A549 (cell line): ENCODE measurements around the gene GRK2. TPM values are rescaled to one million over a fixed set of nuclear protein-coding genes. Genes with fewer than 3 reads are reported as not detected.

Source experiments
- ATAC-seq, 2 experiments: fragments of 200-7000 bp in 1 of 2; fragments of >200 bp in 1 of 2; cut with Nextera tagmentation in 1 of 2; cut with Tn5 transposase in 1 of 2; 3 replicates each; pipeline versions ENCODE4 v1.8.0 to v1.9.1; 2018 to 2020; ENCODE audit warnings: mild to moderate bottlenecking in 1 of 2, moderate library complexity in 1 of 2
- CTCF ChIA-PET: fragments of 300-600 bp; sonication (Branson Sonifier 250); formaldehyde crosslinking; extraction: SDS; loops from one replicate; lab custom pipeline; 2021; ENCODE audit warnings: antibody characterized with exemption, inconsistent platforms; lab: Yijun Ruan, JAX
- POLR2A ChIA-PET: fragments of 350-600 bp; formaldehyde crosslinking; extraction: SDS; loops from one replicate; lab custom pipeline; 2021; ENCODE audit warnings: antibody characterized with exemption, inconsistent platforms; lab: Yijun Ruan, JAX
- DNase-seq, 2 experiments: peaks; one replicate each; pipeline versions ENCODE4 v3.0.0 to v3.0.0-alpha.2; 2011 to 2016; ENCODE audit warnings: low read depth in 1 of 2, low spot score in 1 of 2
- FAIRE-seq: peaks from 2 replicates; lab custom pipeline; 2011; peaks lifted over from hg19 to GRCh38; lab: Jason Lieb, UNC
- H3K27ac ChIP-seq, 2 experiments: fragments of >200 bp; sonication (Bioruptor Twin); formaldehyde crosslinking; 3 replicates each; pipeline ENCODE4 v1.5.1; 2016 to 2017
- H3K4me1 ChIP-seq: fragments of >200 bp; sonication (Bioruptor Twin); formaldehyde crosslinking; 3 replicates; pipeline ENCODE4 v1.6.1; 2016
- H3K4me2 ChIP-seq: fragments of >200 bp; sonication (Bioruptor Twin); formaldehyde crosslinking; 3 replicates; pipeline ENCODE4 v1.6.1; 2016
- H3K4me3 ChIP-seq: fragments of >200 bp; sonication (Bioruptor Twin); formaldehyde crosslinking; 3 replicates; pipeline ENCODE4 v1.5.1; 2016
- H3K9me3 ChIP-seq: fragments of >200 bp; sonication (Bioruptor Twin); formaldehyde crosslinking; 3 replicates; pipeline ENCODE4 v1.6.1; 2016
- FOSL2 ChIP-seq, 2 experiments: fragments of 450-650 bp in 1 of 2; fragments of >200 bp in 1 of 2; sonication (Bioruptor Twin) in 1 of 2; formaldehyde crosslinking; IDR thresholded peaks; 2 replicates each; pipeline versions ENCODE4 v1.5.0 to v1.6.1; 2016 to 2020; ENCODE audit warnings: mild to moderate bottlenecking in 1 of 2, moderate library complexity in 1 of 2
- HEYL ChIP-seq: fragments of 250-450 bp; sonication (Bioruptor Pico); IDR thresholded peaks from 2 replicates; pipeline ENCODE4 v1.8.0; 2021; ENCODE audit warnings: mild to moderate bottlenecking, moderate library complexity
- HOXB5 ChIP-seq: fragments of 250-450 bp; sonication (Bioruptor Pico); IDR thresholded peaks from 2 replicates; pipeline ENCODE4 v1.5.0; 2020; ENCODE audit warnings: mild to moderate bottlenecking, moderate library complexity
- MAFK ChIP-seq: fragments of 450-650 bp; IDR thresholded peaks from 2 replicates; pipeline ENCODE4 v1.6.1; 2014; ENCODE audit not compliant: partially characterized antibody
- MYC ChIP-seq: IDR thresholded peaks from 2 replicates; pipeline ENCODE4 v1.6.1; 2012; ENCODE audit warnings: mild to moderate bottlenecking, inconsistent platforms, low read length, improper control_type of control experiment, borderline replicate concordance
- NFE2L2 ChIP-seq: fragments of 150-350 bp; conservative IDR thresholded peaks from 2 replicates; pipeline ENCODE4 v1.6.1; 2014; ENCODE audit warnings: low read length
- NPAS2 ChIP-seq: fragments of 250-450 bp; sonication (Bioruptor Pico); IDR thresholded peaks from 2 replicates; pipeline ENCODE4 v1.8.0; 2022; ENCODE audit warnings: mild to moderate bottlenecking, moderate library complexity, borderline replicate concordance
- POLR2A ChIP-seq: IDR thresholded peaks from 2 replicates; pipeline ENCODE4 v1.6.1; 2012; ENCODE audit warnings: mild to moderate bottlenecking, low read length
- RAD21 ChIP-seq, 2 experiments: fragments of >200 bp in 1 of 2; sonication (Bioruptor Twin) in 1 of 2; formaldehyde crosslinking in 1 of 2; IDR thresholded peaks in 1 of 2; conservative IDR thresholded peaks in 1 of 2; 2 replicates in 1 of 2; 3 replicates in 1 of 2; pipeline ENCODE4 v1.6.1; 2012 to 2018; ENCODE audit warnings: inconsistent platforms in 1 of 2
- RCOR1 ChIP-seq: fragments of 150-350 bp; IDR thresholded peaks from 2 replicates; pipeline ENCODE4 v1.6.1; 2014; ENCODE audit warnings: antibody characterized with exemption, low read length, low read depth
- SMC3 ChIP-seq: fragments of >200 bp; sonication (Bioruptor Twin); formaldehyde crosslinking; IDR thresholded peaks from 3 replicates; pipeline ENCODE4 v1.6.1; 2018; ENCODE audit warnings: inconsistent platforms
- ZNF302 ChIP-seq: fragments of 250-450 bp; sonication (Bioruptor Pico); IDR thresholded peaks from 2 replicates; pipeline ENCODE4 v1.9.0; 2021; ENCODE audit warnings: inconsistent platforms, mild to moderate bottlenecking, moderate library complexity
- WGBS: methylation state at CpG from one replicate; pipeline ENCODE4 v1.1.6; 2017; ENCODE audit errors: missing lambda C conversion rate; 5-methylcytosine and 5-hydroxymethylcytosine counted together
- polyA plus RNA-seq, 4 experiments: library from polyadenylated mRNA; depleted of rRNA in 3 of 4; stranded (reverse); fragments of >200 nt; fragmentation: RNase III in 1 of 4; extraction: RNeasy Plus Mini Kit Qiagen cat#74134 plus additional on column Dnase treatment in 1 of 4; gene quantifications; 2 replicates in 3 of 4; 3 replicates in 1 of 4; pipeline ENCODE4 v1.2.3, GENCODE V29; 2011 to 2017
- TF ChIP-seq, protein P1 (sequence below): fragments of >200 bp; sonication (Bioruptor Twin); formaldehyde crosslinking; IDR thresholded peaks from 3 replicates; pipeline ENCODE4 v1.5.1; 2016
- TF ChIP-seq, protein P2 (sequence below): IDR thresholded peaks from 2 replicates; pipeline ENCODE4 v1.6.1; 2012; ENCODE audit warnings: low read depth, borderline replicate concordance
- TF ChIP-seq, protein P3 (sequence below): IDR thresholded peaks from 2 replicates; pipeline ENCODE4 v1.6.1; 2012

Gene GRK2
- polyA plus RNA-seq, 2 of the 4 experiments (the other 2 are of a cell fraction): 20.5 to 29.7 TPM

DNA sequence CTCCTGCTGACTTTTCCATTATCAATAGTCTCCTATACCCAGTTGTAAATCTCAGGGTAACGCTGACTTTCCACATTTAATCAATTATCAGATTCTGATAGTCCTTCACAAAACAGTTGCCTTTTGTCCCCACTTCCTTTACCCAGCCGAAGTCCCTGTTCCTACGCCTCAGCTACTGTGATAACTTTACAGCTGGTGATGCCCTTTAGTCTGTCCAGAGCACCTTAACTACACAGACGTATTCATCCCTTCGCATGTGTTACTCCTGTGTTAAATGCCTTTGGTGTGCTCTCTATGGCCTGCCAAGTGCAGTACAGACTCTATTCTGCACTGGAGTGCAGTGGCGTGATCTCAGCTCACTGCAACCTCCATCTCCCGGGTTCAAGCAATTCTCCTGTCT is 57.3 kb downstream of the GRK2 start:
- ChIA-PET CTCF (interaction anchor here (0.9 to 12.3 kb wide), 8 partner anchors 13 to 290 kb away, joined by 3 to 178 read pairs (median 8); no protein-coding TSS in a partner anchor), POLR2A (no interaction called here)
- FAIRE-seq (no peak), DNase-seq (no peak), ATAC-seq (no peak)
- 95% methylated on average over 7 of the region's 7 CpGs for WGBS
- TF ChIP-seq SMC3: no peak
- TF ChIP-seq, protein P1, sequence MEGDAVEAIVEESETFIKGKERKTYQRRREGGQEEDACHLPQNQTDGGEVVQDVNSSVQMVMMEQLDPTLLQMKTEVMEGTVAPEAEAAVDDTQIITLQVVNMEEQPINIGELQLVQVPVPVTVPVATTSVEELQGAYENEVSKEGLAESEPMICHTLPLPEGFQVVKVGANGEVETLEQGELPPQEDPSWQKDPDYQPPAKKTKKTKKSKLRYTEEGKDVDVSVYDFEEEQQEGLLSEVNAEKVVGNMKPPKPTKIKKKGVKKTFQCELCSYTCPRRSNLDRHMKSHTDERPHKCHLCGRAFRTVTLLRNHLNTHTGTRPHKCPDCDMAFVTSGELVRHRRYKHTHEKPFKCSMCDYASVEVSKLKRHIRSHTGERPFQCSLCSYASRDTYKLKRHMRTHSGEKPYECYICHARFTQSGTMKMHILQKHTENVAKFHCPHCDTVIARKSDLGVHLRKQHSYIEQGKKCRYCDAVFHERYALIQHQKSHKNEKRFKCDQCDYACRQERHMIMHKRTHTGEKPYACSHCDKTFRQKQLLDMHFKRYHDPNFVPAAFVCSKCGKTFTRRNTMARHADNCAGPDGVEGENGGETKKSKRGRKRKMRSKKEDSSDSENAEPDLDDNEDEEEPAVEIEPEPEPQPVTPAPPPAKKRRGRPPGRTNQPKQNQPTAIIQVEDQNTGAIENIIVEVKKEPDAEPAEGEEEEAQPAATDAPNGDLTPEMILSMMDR: no peak
- TF ChIP-seq RCOR1: no peak
- no peak for TF ChIP-seq HOXB5
- TF ChIP-seq RAD21 (conservative IDR thresholded peaks at IDR 0.05 in 1 of 2, IDR thresholded peaks at IDR 0.05 in 1 of 2): no peak
- no peak for TF ChIP-seq NFE2L2
- TF ChIP-seq MYC: no peak
- TF ChIP-seq HEYL (CRISPR knock-in tag): no peak
- TF ChIP-seq MAFK: no peak
- TF ChIP-seq POLR2A: no peak
- TF ChIP-seq, protein P2, sequence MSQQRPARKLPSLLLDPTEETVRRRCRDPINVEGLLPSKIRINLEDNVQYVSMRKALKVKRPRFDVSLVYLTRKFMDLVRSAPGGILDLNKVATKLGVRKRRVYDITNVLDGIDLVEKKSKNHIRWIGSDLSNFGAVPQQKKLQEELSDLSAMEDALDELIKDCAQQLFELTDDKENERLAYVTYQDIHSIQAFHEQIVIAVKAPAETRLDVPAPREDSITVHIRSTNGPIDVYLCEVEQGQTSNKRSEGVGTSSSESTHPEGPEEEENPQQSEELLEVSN: no peak
- Histone ChIP-seq H3K9me3 (no peaks in the 10 kb centered on the region), H3K4me3 (no peak overlapping the region), H3K27ac (no peak overlapping the region), H3K4me2 (no peak overlapping the region), H3K4me1 (peaks cover 5% of the 10 kb centered on the region)

DNA sequence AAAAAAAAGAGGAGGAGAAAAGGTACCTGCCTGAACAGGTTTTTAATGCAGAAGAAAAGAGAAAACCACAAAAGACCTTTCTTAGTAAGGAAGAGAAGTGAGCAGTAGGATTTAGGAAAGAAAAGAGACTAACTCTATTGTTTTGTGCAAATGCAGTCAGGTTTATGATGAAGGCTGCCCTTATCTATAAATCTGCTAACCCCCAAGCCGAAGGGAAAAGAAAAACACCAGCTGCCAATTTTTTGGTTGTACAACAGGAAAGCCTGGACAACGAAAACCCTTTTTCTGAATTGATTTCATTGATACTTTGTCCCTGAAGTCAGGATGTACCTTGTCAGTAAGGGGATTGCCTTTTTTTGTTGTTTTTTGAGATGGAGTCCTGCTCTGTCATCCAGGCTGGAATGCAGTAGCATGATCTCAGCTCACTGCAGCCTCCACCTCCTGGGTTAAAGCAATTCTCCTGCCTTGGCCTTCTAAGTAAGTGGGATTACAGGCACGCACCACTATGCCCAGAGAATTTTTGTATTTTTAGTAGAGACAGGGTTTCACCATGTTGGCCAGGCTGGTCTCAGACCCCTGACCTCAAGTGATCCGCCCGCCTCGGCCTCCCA is 65.9 kb downstream of the GRK2 start:
- POLR2A ChIA-PET: interaction anchor here (0.8 kb wide), 1 partner anchor 15 kb away, joined by 4 read pairs; no protein-coding TSS in a partner anchor
- no peak overlapping the region for H3K4me3 ChIP-seq
- no peak overlapping the region for H3K27ac ChIP-seq
- FAIRE-seq: no peak
- H3K4me2 ChIP-seq: no peak overlapping the region
- TF ChIP-seq ZNF302 (CRISPR knock-in tag) (no peak), SMC3 (no peak), FOSL2 (IDR thresholded peaks at IDR 0.05) (no peak), FOSL2 (CRISPR knock-in tag; IDR thresholded peaks at IDR 0.05) (no peak), NPAS2 (CRISPR knock-in tag) (no peak)
- TF ChIP-seq, protein P3, sequence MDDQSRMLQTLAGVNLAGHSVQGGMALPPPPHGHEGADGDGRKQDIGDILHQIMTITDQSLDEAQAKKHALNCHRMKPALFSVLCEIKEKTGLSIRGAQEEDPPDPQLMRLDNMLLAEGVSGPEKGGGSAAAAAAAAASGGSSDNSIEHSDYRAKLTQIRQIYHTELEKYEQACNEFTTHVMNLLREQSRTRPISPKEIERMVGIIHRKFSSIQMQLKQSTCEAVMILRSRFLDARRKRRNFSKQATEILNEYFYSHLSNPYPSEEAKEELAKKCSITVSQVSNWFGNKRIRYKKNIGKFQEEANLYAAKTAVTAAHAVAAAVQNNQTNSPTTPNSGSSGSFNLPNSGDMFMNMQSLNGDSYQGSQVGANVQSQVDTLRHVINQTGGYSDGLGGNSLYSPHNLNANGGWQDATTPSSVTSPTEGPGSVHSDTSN: no peak
- TF ChIP-seq, protein P1: no peak
- TF ChIP-seq, all 56 proteins: peak for 0
- ATAC-seq: no peak
- H3K4me1 ChIP-seq: no peaks in the 10 kb centered on the region
- H3K9me3 ChIP-seq: no peaks in the 10 kb centered on the region
- DNase-seq: no peak
- CTCF ChIA-PET: interaction anchor here (0.6 to 11.5 kb wide), 9 partner anchors 11 to 357 kb away, joined by 3 to 71 read pairs (median 3); no protein-coding TSS in a partner anchor
- WGBS: 93% methylated on average over 6 of the region's 6 CpGs

Other genes with a start within 250 kb of the GRK2 start
- 1.4 and 2.4 TPM in 2 replicates for gene SYT12, start 243.3 kb upstream of the GRK2 start, polyA plus RNA-seq (2011; rRNA removed)
- gene SYT12, start 243.3 kb upstream of the GRK2 start, polyA plus RNA-seq (2017; fragmentation: RNase III; extraction: RNeasy Plus Mini Kit Qiagen cat#74134 plus additional on column Dnase treatment): 6.6 to 10.6 TPM (median 9.6 TPM) in 3 replicates
- 12.8 and 13.6 TPM in 2 replicates for gene RHOD, start 209.6 kb upstream of the GRK2 start, polyA plus RNA-seq (2011; rRNA removed)
- gene RHOD, start 209.6 kb upstream of the GRK2 start, polyA plus RNA-seq (2017; fragmentation: RNase III; extraction: RNeasy Plus Mini Kit Qiagen cat#74134 plus additional on column Dnase treatment): 24.8 to 33.2 TPM (median 32.7 TPM) in 3 replicates
- gene KDM2A, start 147.2 kb upstream of the GRK2 start, polyA plus RNA-seq (2011; rRNA removed): 42.8 and 48.0 TPM in 2 replicates
- gene KDM2A, start 147.2 kb upstream of the GRK2 start, polyA plus RNA-seq (2017; fragmentation: RNase III; extraction: RNeasy Plus Mini Kit Qiagen cat#74134 plus additional on column Dnase treatment): 34.5 TPM in 3 replicates
- 15.4 and 17.0 TPM in 2 replicates for gene ANKRD13D, start 22.8 kb downstream of the GRK2 start, polyA plus RNA-seq (2011; rRNA removed)
- 22.5 to 24.5 TPM (median 24.2 TPM) in 3 replicates for gene ANKRD13D, start 22.8 kb downstream of the GRK2 start, polyA plus RNA-seq (2017; fragmentation: RNase III; extraction: RNeasy Plus Mini Kit Qiagen cat#74134 plus additional on column Dnase treatment)
- 13.7 and 13.9 TPM in 2 replicates for gene SSH3, start 37.1 kb downstream of the GRK2 start, polyA plus RNA-seq (2011; rRNA removed)
- 18.6 to 24.1 TPM (median 23.8 TPM) in 3 replicates for gene SSH3, start 37.1 kb downstream of the GRK2 start, polyA plus RNA-seq (2017; fragmentation: RNase III; extraction: RNeasy Plus Mini Kit Qiagen cat#74134 plus additional on column Dnase treatment)
- gene POLD4, start 87.1 kb downstream of the GRK2 start, polyA plus RNA-seq (2011; rRNA removed): 140 and 157 TPM in 2 replicates
- gene POLD4, start 87.1 kb downstream of the GRK2 start, polyA plus RNA-seq (2017; fragmentation: RNase III; extraction: RNeasy Plus Mini Kit Qiagen cat#74134 plus additional on column Dnase treatment): 131 to 159 TPM (median 148 TPM) in 3 replicates
- gene CLCF1, start 107.1 kb downstream of the GRK2 start, polyA plus RNA-seq (2011; rRNA removed): 23.9 and 25.8 TPM in 2 replicates
- 31.0 to 37.1 TPM (median 36.0 TPM) in 3 replicates for gene CLCF1, start 107.1 kb downstream of the GRK2 start, polyA plus RNA-seq (2017; fragmentation: RNase III; extraction: RNeasy Plus Mini Kit Qiagen cat#74134 plus additional on column Dnase treatment)
- gene RAD9A, start 125.5 kb downstream of the GRK2 start, polyA plus RNA-seq (2011; rRNA removed): 19.0 and 19.6 TPM in 2 replicates
- 41.6 to 43.7 TPM (median 43.0 TPM) in 3 replicates for gene RAD9A, start 125.5 kb downstream of the GRK2 start, polyA plus RNA-seq (2017; fragmentation: RNase III; extraction: RNeasy Plus Mini Kit Qiagen cat#74134 plus additional on column Dnase treatment)
- gene PPP1CA, start 135.4 kb downstream of the GRK2 start, polyA plus RNA-seq (2011; rRNA removed): 174 and 178 TPM in 2 replicates
- 200 to 208 TPM (median 205 TPM) in 3 replicates for gene PPP1CA, start 135.4 kb downstream of the GRK2 start, polyA plus RNA-seq (2017; fragmentation: RNase III; extraction: RNeasy Plus Mini Kit Qiagen cat#74134 plus additional on column Dnase treatment)
- gene TBC1D10C, start 137.6 kb downstream of the GRK2 start, polyA plus RNA-seq (2011; rRNA removed): not detected in 2 replicates
- gene TBC1D10C, start 137.6 kb downstream of the GRK2 start, polyA plus RNA-seq (2017; fragmentation: RNase III; extraction: RNeasy Plus Mini Kit Qiagen cat#74134 plus additional on column Dnase treatment): 0.08 TPM in 1 of 3 replicates, not detected in the others
- 0.08 and 0.15 TPM in 2 replicates for gene CARNS1, start 149.2 kb downstream of the GRK2 start, polyA plus RNA-seq (2011; rRNA removed)
- gene CARNS1, start 149.2 kb downstream of the GRK2 start, polyA plus RNA-seq (2017; fragmentation: RNase III; extraction: RNeasy Plus Mini Kit Qiagen cat#74134 plus additional on column Dnase treatment): 0.09 to 0.12 TPM (median 0.10 TPM) in 3 replicates
- 34.6 and 40.9 TPM in 2 replicates for gene RPS6KB2, start 162.0 kb downstream of the GRK2 start, polyA plus RNA-seq (2011; rRNA removed)
- gene RPS6KB2, start 162.0 kb downstream of the GRK2 start, polyA plus RNA-seq (2017; fragmentation: RNase III; extraction: RNeasy Plus Mini Kit Qiagen cat#74134 plus additional on column Dnase treatment): 45.4 to 49.2 TPM (median 47.9 TPM) in 3 replicates
- gene PTPRCAP, start 171.2 kb downstream of the GRK2 start, polyA plus RNA-seq (2011; rRNA removed): 0.19 and 0.34 TPM in 2 replicates
- 0.25 to 0.56 TPM (median 0.36 TPM) in 3 replicates for gene PTPRCAP, start 171.2 kb downstream of the GRK2 start, polyA plus RNA-seq (2017; fragmentation: RNase III; extraction: RNeasy Plus Mini Kit Qiagen cat#74134 plus additional on column Dnase treatment)
- gene CORO1B, start 177.0 kb downstream of the GRK2 start, polyA plus RNA-seq (2011; rRNA removed): 34.6 and 38.0 TPM in 2 replicates
- gene CORO1B, start 177.0 kb downstream of the GRK2 start, polyA plus RNA-seq (2017; fragmentation: RNase III; extraction: RNeasy Plus Mini Kit Qiagen cat#74134 plus additional on column Dnase treatment): 37.9 to 46.0 TPM (median 44.2 TPM) in 3 replicates
- gene GPR152, start 186.3 kb downstream of the GRK2 start, polyA plus RNA-seq (2011; rRNA removed): not detected in 2 replicates
- gene GPR152, start 186.3 kb downstream of the GRK2 start, polyA plus RNA-seq (2017; fragmentation: RNase III; extraction: RNeasy Plus Mini Kit Qiagen cat#74134 plus additional on column Dnase treatment): not detected in 3 replicates
- gene CABP4, start 188.9 kb downstream of the GRK2 start, polyA plus RNA-seq (2011; rRNA removed): not detected in 2 replicates
- not detected in 3 replicates for gene CABP4, start 188.9 kb downstream of the GRK2 start, polyA plus RNA-seq (2017; fragmentation: RNase III; extraction: RNeasy Plus Mini Kit Qiagen cat#74134 plus additional on column Dnase treatment)
- gene TMEM134, start 202.8 kb downstream of the GRK2 start, polyA plus RNA-seq (2011; rRNA removed): 18.1 and 18.8 TPM in 2 replicates
- 18.0 to 20.6 TPM (median 18.9 TPM) in 3 replicates for gene TMEM134, start 202.8 kb downstream of the GRK2 start, polyA plus RNA-seq (2017; fragmentation: RNase III; extraction: RNeasy Plus Mini Kit Qiagen cat#74134 plus additional on column Dnase treatment)
- 50.8 and 56.3 TPM in 2 replicates for gene AIP, start 216.6 kb downstream of the GRK2 start, polyA plus RNA-seq (2011; rRNA removed)
- 57.1 to 74.1 TPM (median 68.8 TPM) in 3 replicates for gene AIP, start 216.6 kb downstream of the GRK2 start, polyA plus RNA-seq (2017; fragmentation: RNase III; extraction: RNeasy Plus Mini Kit Qiagen cat#74134 plus additional on column Dnase treatment)
- 13.0 and 14.2 TPM in 2 replicates for gene PITPNM1, start 238.9 kb downstream of the GRK2 start, polyA plus RNA-seq (2011; rRNA removed)
- 32.6 to 42.0 TPM (median 36.4 TPM) in 3 replicates for gene PITPNM1, start 238.9 kb downstream of the GRK2 start, polyA plus RNA-seq (2017; fragmentation: RNase III; extraction: RNeasy Plus Mini Kit Qiagen cat#74134 plus additional on column Dnase treatment)
- 36.6 and 38.7 TPM in 2 replicates for gene CDK2AP2, start 241.7 kb downstream of the GRK2 start, polyA plus RNA-seq (2011; rRNA removed)
- 47.8 to 53.1 TPM (median 51.3 TPM) in 3 replicates for gene CDK2AP2, start 241.7 kb downstream of the GRK2 start, polyA plus RNA-seq (2017; fragmentation: RNase III; extraction: RNeasy Plus Mini Kit Qiagen cat#74134 plus additional on column Dnase treatment)